ENCODE data around the gene UNC13D. TPM values are rescaled to one million over a fixed set of nuclear protein-coding genes. Genes with fewer than 3 reads are reported as not detected.
"Not testable (repeated sequence)": the region's sequence is repeated elsewhere in the genome, so short reads cannot be mapped to it uniquely, and the experiment has no call there.

Gene UNC13D
- total RNA-seq, 2 experiments from 2014 or later: 162 to 165 TPM

GRCh38 chr17:75819678-75820077, 24.5 kb downstream of the UNC13D start:
- CTCF ChIA-PET: no interaction called here

GRCh38 chr17:75819116-75819515, 25.1 kb downstream of the UNC13D start:
- ChIA-PET CTCF (interaction anchor here (0.7 to 1.1 kb wide), 2 partner anchors 9 to 186 kb away, joined by 3 read pairs; no protein-coding TSS in a partner anchor), POLR2A (no interaction called here)

More at GRCh38 chr17:75819678-75820077, 24.5 kb downstream of the UNC13D start:
- POLR2A ChIA-PET: no interaction called here

DNA sequence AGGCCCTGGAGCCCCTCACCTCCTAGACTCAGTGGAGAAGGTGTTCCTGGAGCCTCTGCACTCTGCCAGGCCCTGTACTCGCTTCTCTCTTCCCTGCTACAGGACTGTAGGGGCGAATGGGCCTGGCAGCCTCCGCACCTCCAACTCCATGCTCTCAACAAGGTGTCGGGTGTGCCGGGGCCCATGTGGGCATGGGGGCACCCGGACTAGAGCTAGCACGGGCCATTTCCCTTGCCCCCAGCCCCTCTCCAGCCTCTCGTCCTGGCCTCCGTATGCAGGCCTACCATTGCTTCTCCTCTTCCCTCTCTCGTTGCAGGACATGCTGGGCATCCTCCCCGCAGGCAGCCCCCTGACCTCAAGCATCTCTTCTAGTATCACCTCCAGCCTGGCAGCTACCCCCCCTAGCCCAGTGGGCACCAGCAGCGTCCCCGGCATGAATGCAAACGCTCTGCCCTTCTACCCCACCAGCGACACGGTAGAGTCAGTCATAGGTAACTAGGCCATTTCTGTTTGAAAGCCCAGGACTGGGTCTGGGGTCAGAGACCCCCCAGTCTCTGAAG, 25.8 kb downstream of the UNC13D start:
- ChIA-PET POLR2A (no interaction called here), CTCF (interaction anchor here (0.7 to 1.1 kb wide), 2 partner anchors 10 to 186 kb away, joined by 3 read pairs; no protein-coding TSS in a partner anchor)

DNA sequence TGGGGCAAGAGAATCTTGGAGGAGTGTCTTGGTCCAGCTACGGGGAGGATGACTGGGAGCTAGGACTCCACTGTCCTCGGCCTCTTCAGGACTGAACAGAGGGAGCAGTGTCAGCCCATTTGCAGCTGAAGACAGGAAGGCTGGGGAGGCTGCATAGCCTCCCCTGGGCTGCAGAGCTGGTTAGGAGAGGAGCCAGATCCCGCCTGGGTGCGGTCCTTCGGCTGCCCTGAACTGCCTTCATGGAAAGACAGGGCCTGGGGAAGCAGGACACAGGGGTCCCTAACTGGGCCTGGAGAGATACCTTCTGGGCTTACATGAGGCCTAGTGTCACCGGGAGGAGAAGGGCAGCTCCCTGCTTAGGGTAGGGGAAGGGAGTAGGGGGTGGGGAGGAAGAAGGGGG, 26.6 kb downstream of the UNC13D start:
- CTCF ChIA-PET: no interaction called here
- POLR2A ChIA-PET: no interaction called here

GRCh38 chr17:75816693-75817092, 27.5 kb downstream of the UNC13D start:
- ChIA-PET POLR2A (no interaction called here), CTCF (no interaction called here)

GRCh38 chr17:75815399-75815798, 28.8 kb downstream of the UNC13D start:
- ChIA-PET POLR2A (no interaction called here), CTCF (interaction anchor here (1.6 kb wide), 1 partner anchor 11 kb away, joined by 4 read pairs; no protein-coding TSS in a partner anchor)

GRCh38 chr17:75814900-75815373, 29.3 kb downstream of the UNC13D start:
- POLR2A ChIA-PET: interaction anchor here (0.6 to 1.2 kb wide), 2 partner anchors 9 to 17 kb away, joined by 4 to 5 read pairs; no protein-coding TSS in a partner anchor
- CTCF ChIA-PET: interaction anchor here (1.6 kb wide), 1 partner anchor 12 kb away, joined by 4 read pairs; no protein-coding TSS in a partner anchor

- ChIA-PET POLR2A (interaction anchor here (1.2 kb wide), 1 partner anchor 10 kb away, joined by 4 read pairs; no protein-coding TSS in a partner anchor), CTCF (interaction anchor here (0.7 to 1.6 kb wide), 2 partner anchors 13 to 50 kb away, joined by 3 to 4 read pairs; no protein-coding TSS in a partner anchor)
These were observed 30.2 kb downstream of the UNC13D start for GRCh38 chr17:75814021-75814395.

- CTCF ChIA-PET: interaction anchor here (0.7 to 1.6 kb wide), 3 partner anchors 8 to 49 kb away, joined by 3 to 5 read pairs (median 3); no protein-coding TSS in a partner anchor
- POLR2A ChIA-PET: no interaction called here
These were observed 30.9 kb downstream of the UNC13D start for GRCh38 chr17:75813081-75814020.

- ChIA-PET CTCF (interaction anchor here (1.3 to 1.6 kb wide), 2 partner anchors 9 to 15 kb away, joined by 3 to 5 read pairs; no protein-coding TSS in a partner anchor), POLR2A (no interaction called here)
These were observed 31.8 kb downstream of the UNC13D start for GRCh38 chr17:75812096-75813013.

DNA sequence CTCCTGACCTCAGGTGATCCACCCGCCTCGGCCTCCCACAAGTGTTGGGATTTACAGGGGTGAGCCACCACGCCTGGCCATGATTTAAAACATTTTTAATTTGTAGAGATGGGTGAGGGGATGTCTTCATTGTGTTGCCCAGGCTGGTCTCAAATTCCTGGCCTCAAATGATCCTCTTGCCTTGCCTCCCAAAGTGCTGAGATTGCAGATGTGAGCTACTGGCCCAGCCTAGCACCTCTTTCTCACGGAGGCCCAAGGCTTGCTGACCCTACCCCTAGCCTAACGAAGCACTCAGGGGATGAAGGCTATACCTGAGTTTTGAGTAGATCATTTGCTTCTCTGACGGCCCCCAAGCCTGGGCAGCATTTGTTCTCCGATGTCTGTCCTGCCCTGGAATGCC, 33.0 kb downstream of the UNC13D start:
- CTCF ChIA-PET: no interaction called here
- POLR2A ChIA-PET: no interaction called here

DNA sequence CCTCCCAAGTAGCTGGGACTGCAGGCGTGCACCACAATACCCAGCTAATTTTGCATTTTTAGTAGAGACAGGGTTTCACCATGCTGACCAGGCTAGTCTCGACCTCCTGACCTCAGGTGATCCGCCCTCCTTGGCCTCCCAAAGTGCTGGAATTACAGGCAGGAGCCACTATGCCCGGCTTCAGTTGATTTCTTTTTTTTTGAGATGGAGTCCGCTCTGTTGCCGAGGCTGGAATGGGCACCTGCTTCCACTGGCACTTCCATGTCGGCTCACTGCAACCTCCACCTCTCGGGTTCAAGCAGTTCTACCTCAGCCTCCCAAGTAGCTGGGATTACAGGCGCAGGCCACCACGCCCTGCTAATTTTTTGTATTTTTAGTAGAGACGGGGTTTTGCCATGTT, 33.4 kb downstream of the UNC13D start:
- CTCF ChIA-PET, POLR2A ChIA-PET: not testable (repeated sequence)

- POLR2A ChIA-PET: no interaction called here
- CTCF ChIA-PET: no interaction called here
These were observed 34.0 kb downstream of the UNC13D start for GRCh38 chr17:75810216-75810615.

DNA sequence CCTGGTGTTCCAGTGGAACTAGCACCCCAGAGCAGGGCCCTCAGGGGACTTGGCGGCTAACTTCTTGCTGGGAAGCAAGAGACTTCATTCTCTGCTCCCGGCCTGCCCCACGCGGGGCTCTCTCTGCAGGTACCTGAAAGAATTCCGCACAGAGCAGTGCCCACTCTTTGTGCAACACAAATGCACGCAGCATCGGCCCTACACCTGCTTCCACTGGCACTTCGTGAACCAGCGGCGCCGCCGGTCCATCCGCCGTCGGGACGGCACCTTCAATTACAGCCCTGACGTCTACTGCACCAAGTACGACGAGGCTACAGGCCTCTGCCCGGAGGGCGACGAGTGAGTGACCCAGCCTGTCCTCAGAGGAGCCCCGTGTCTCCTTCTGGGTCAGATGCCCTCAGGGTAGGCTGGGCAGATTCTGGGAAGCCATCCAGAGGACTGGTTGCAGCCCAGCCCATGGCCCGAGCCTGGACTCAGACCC, 34.5 kb downstream of the UNC13D start:
- CTCF ChIA-PET: no interaction called here
- POLR2A ChIA-PET: no interaction called here

- ChIA-PET CTCF (interaction anchor here (1.2 kb wide), 1 partner anchor 56 kb away, joined by 3 read pairs; no protein-coding TSS in a partner anchor), POLR2A (no interaction called here)
These were observed 35.1 kb downstream of the UNC13D start for GRCh38 chr17:75808905-75809621.

- ChIA-PET CTCF (interaction anchor here (0.5 to 1.2 kb wide), 2 partner anchors 55 to 131 kb away, joined by 3 to 4 read pairs; no protein-coding TSS in a partner anchor), POLR2A (no interaction called here)
These were observed 35.7 kb downstream of the UNC13D start for GRCh38 chr17:75808549-75808904.

GRCh38 chr17:75807861-75808260, 36.3 kb downstream of the UNC13D start:
- ChIA-PET POLR2A (no interaction called here), CTCF (interaction anchor here (0.5 to 1.2 kb wide), 2 partner anchors 54 to 131 kb away, joined by 3 to 4 read pairs; no protein-coding TSS in a partner anchor)

GRCh38 chr17:75806822-75807500, 37.2 kb downstream of the UNC13D start:
- CTCF ChIA-PET: no interaction called here
- POLR2A ChIA-PET: no interaction called here
